Sigmoid colon (tissue), 3 donors: ENCODE measurements around the gene KRTAP1-5.

Experiments used
- CTCF ChIP-seq, 4 experiments: fragments of 450-650 bp in 3 of 4; fragments of 200-600 bp in 1 of 4; IDR thresholded peaks; one replicate each; pipeline ENCODE4 v1.5.1; 2016 to 2019; ENCODE audit warnings: antibody characterized with exemption in 4 of 4, mild to moderate bottlenecking in 3 of 4, moderate library complexity in 2 of 4
- POLR2A ChIP-seq, 2 donors: fragments of 450-650 bp; IDR thresholded peaks; one replicate each; pipeline ENCODE4 v1.6.1; 2016; ENCODE audit warnings: antibody characterized with exemption in 2 of 2, mild to moderate bottlenecking in 2 of 2, moderate library complexity in 2 of 2

GRCh38 chr17:40996829-40997228, 30.2 kb downstream of the KRTAP1-5 start:
- no peak for TF ChIP-seq CTCF (IDR thresholded peaks at IDR 0.05)
- TF ChIP-seq POLR2A (IDR thresholded peaks at IDR 0.05): no peak
